Renal cortex interstitium (tissue), 15 donors: Measurements from ENCODE around the gene ZFP57. TPM values are rescaled to one million over a fixed set of nuclear protein-coding genes. Genes with fewer than 3 reads are reported as not detected.

Source experiments
- DNase-seq, 11 donors: peaks; one replicate each; pipeline ENCODE4 v3.0.0-alpha.2; 2013; ENCODE audit warnings: low read depth in 9 of 11, low spot score in 4 of 11; ENCODE audit errors: extremely low read depth in 1 of 11
- long read RNA-seq, 16 experiments: transcript quantifications; one replicate each; lab custom pipeline, GENCODE V29; 2026
- polyA plus RNA-seq, 3 donors: library from polyadenylated mRNA; unstranded; fragments of 120-200 nt; gene quantifications; one replicate each; pipeline ENCODE4 v1.2.1, GENCODE V29; 2013; ENCODE audit not compliant: insufficient read length in 3 of 3

Gene ZFP57
- polyA plus RNA-seq, result under 1 TPM in 2 of 3 donors, not detected in 1; 0.22 to 0.28 TPM
- long read RNA-seq, donor 1, result 0 reads
- long read RNA-seq, donor 2, result 0 reads
- long read RNA-seq, donor 3, result 0 reads
- long read RNA-seq, donor 4, result 0 reads
- long read RNA-seq, donor 5, result 0 reads
- long read RNA-seq, donor 6, result 0 reads
- long read RNA-seq, donor 7, result 0 reads
- long read RNA-seq, donor 8, result 0 reads
- long read RNA-seq, donor 9, result 0 reads
- long read RNA-seq, donor 10, result 0 reads
- long read RNA-seq, donor 11, result 0 reads
- long read RNA-seq, donor 12, result 0 reads
- long read RNA-seq, donor 13, result 0 reads
- long read RNA-seq, donor 14, result 0 reads
- long read RNA-seq, donor 15, result 0 reads
- long read RNA-seq, donor 16, result 0 reads

GRCh38 chr6:29680904-29681303 lies at the start of gene ZFP57:
Gene ZFP57 (minus strand): TSS chr6:29681152. CDS start chr6:29677003, 4,149 bp downstream.
- DNase-seq, result no peak

GRCh38 chr6:29730575-29731126 lies 49.7 kb upstream of the ZFP57 start:
- no peak for DNase-seq

- no peak for DNase-seq
Measured at GRCh38 chr6:29729774-29730328, 48.9 kb upstream of the ZFP57 start.

GRCh38 chr6:29728875-29729270 lies 47.9 kb upstream of the ZFP57 start:
- DNase-seq, result no peak

GRCh38 chr6:29728173-29728874 lies 47.4 kb upstream of the ZFP57 start:
- DNase-seq, result no peak

GRCh38 chr6:29727637-29728036 lies 46.7 kb upstream of the ZFP57 start:
- DNase-seq, result no peak

GRCh38 chr6:29726571-29727194 lies 45.7 kb upstream of the ZFP57 start:
- no peak for DNase-seq

GRCh38 chr6:29726001-29726400 lies 45.0 kb upstream of the ZFP57 start:
- DNase-seq, result no peak

- no peak for DNase-seq
Measured at GRCh38 chr6:29724937-29725869, 44.3 kb upstream of the ZFP57 start.

GRCh38 chr6:29723666-29724588 lies 43.0 kb upstream of the ZFP57 start:
- no peak for DNase-seq

GRCh38 chr6:29723262-29723665 lies 42.3 kb upstream of the ZFP57 start, which contains the start of gene HLA-F:
Gene HLA-F (plus strand): TSS chr6:29723434. CDS start chr6:29723464, 30 bp downstream.
- peak in 9 of 11 donors; percentile 20 to 77 (median 50) for DNase-seq

GRCh38 chr6:29720863-29721262 lies 39.9 kb upstream of the ZFP57 start:
- DNase-seq, result no peak

- no peak for DNase-seq
Measured at GRCh38 chr6:29710281-29710941, 29.5 kb upstream of the ZFP57 start.

GRCh38 chr6:29709188-29709587 lies 28.2 kb upstream of the ZFP57 start:
- DNase-seq, result no peak

- DNase-seq, result no peak
Measured at GRCh38 chr6:29708432-29709179, 27.7 kb upstream of the ZFP57 start.
